Immature natural killer cell (primary cell): ENCODE data around the gene SEL1L3. TPM values are rescaled to one million over a fixed set of nuclear protein-coding genes. Genes with fewer than 3 reads are reported as not detected.

Source experiments
- DNase-seq, 3 donors: peaks; one replicate each; pipeline ENCODE4 v3.0.0; 2022; ENCODE audit warnings: mixed read lengths in 1 of 3
- H3K27ac Mint-ChIP-seq, 6 donors: one replicate each; pipeline ENCODE4 v1.8.0; 2020; ENCODE audit warnings: mixed read lengths in 6 of 6, mild to moderate bottlenecking in 5 of 6, inconsistent platforms in 4 of 6, moderate library complexity in 3 of 6
- H3K27me3 Mint-ChIP-seq, 3 donors: one replicate each; pipeline ENCODE4 v1.8.0; 2020 to 2021; ENCODE audit warnings: low read depth in 3 of 3, mild to moderate bottlenecking in 3 of 3, mixed read lengths in 3 of 3, moderate library complexity in 3 of 3, inconsistent platforms in 1 of 3
- H3K36me3 Mint-ChIP-seq, 3 donors: one replicate each; pipeline ENCODE4 v1.8.0; 2020; ENCODE audit warnings: mixed read lengths in 3 of 3, inconsistent platforms in 2 of 3, mild to moderate bottlenecking in 2 of 3
- H3K4me1 Mint-ChIP-seq, 2 donors: one replicate each; pipeline ENCODE4 v1.8.0; 2020; ENCODE audit warnings: inconsistent platforms in 2 of 2, mild to moderate bottlenecking in 2 of 2, mixed read lengths in 2 of 2, moderate library complexity in 1 of 2
- H3K4me3 Mint-ChIP-seq, 5 donors: one replicate each; pipeline ENCODE4 v1.8.0; 2020; ENCODE audit warnings: mild to moderate bottlenecking in 5 of 5, mixed read lengths in 5 of 5, inconsistent platforms in 3 of 5, moderate library complexity in 3 of 5
- H3K9me3 Mint-ChIP-seq, 6 donors: one replicate each; pipeline ENCODE4 v1.8.0; 2020; ENCODE audit warnings: mild to moderate bottlenecking in 6 of 6, mixed read lengths in 6 of 6, inconsistent platforms in 4 of 6, moderate library complexity in 3 of 6
- polyA plus RNA-seq, 3 donors: library from polyadenylated mRNA; unstranded; fragments of 300-500 nt; fragmentation: Illumina TruSeq; gene quantifications; one replicate each; pipeline ENCODE4 v1.2.3, GENCODE V29; 2021

Gene SEL1L3
- polyA plus RNA-seq, 3 donors from 2014 or later, result 17.1 to 58.8 (median 22.1) TPM

DNA sequence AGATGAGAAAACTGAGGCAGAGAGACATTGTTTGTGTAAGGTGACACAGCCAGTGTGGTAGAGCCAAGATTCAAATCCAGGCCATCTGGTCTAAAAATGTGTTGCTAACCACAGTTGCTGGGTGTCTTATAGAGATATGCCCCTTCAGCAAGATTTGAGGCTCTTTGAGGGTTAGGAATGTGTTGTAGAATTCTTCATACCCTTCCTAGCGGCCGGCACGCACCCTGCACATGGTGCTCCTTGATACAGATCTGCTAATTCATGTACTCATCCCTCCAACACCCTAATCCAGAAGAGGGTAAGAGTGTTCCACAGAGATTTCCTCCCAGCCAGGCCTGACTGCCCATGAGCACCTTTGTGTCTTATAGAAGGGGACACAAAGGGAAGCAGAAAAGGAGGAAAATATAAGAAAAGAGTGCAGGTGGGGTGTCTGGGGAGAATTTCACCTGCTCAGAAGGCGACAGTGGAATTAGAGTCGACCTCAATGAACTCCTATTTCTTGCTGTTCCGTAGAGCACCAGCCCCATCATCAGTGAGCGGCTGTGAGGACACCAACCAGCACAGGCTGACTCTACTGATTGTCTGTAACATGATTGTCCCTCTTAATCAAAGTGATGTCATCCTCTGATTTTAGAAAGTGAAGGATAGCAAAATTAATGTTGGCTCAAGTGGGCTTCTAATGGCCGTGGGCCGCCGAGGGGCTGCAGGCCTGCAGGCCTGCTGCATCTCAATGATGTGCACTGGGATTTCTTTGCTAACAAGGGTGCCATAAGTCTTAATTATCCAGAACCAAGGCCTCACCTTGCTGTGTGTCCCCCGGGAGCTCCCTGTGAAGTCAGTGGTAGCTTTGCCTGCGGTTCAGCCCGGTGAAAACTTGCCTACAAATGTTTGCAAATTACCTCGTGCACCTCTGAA, 27.1 kb upstream of the SEL1L3 start:
- Mint-ChIP-seq H3K27me3 (peaks cover 0 to 3% (median 0%) of the 10 kb centered on the region in 3 donors), H3K4me1 (no peaks in the 10 kb centered on the region), H3K4me3 (no peak overlapping the region), H3K27ac (no peak overlapping the region), H3K9me3 (no peaks in the 10 kb centered on the region), H3K36me3 (no peaks in the 10 kb centered on the region)
- DNase-seq, result no peak

DNA sequence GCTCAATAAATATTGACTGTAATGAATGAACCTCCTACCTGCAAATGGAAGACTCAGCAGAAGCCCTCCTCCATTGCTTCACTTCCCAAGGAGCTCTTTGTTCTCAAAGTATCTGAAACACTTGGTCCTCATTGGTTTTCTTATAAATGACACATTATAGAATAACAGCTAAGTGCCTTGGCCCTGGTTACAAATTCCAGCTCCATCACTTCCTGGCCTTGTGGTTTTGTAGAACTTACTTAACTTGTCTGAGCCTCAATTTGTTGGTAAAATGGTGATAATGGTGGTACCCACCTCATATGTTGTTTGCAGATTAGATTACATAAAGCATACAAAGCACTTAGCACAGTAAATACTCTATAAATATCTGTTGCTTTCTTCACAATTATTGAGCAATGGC, 26.0 kb upstream of the SEL1L3 start:
- no peak overlapping the region for H3K27ac Mint-ChIP-seq
- H3K4me3 Mint-ChIP-seq, result no peak overlapping the region
- H3K4me1 Mint-ChIP-seq, result no peaks in the 10 kb centered on the region
- H3K36me3 Mint-ChIP-seq, result no peaks in the 10 kb centered on the region
- DNase-seq, result no peak
- H3K27me3 Mint-ChIP-seq, result peaks cover 0 to 5% (median 4%) of the 10 kb centered on the region in 3 donors
- H3K9me3 Mint-ChIP-seq, result no peaks in the 10 kb centered on the region

DNA sequence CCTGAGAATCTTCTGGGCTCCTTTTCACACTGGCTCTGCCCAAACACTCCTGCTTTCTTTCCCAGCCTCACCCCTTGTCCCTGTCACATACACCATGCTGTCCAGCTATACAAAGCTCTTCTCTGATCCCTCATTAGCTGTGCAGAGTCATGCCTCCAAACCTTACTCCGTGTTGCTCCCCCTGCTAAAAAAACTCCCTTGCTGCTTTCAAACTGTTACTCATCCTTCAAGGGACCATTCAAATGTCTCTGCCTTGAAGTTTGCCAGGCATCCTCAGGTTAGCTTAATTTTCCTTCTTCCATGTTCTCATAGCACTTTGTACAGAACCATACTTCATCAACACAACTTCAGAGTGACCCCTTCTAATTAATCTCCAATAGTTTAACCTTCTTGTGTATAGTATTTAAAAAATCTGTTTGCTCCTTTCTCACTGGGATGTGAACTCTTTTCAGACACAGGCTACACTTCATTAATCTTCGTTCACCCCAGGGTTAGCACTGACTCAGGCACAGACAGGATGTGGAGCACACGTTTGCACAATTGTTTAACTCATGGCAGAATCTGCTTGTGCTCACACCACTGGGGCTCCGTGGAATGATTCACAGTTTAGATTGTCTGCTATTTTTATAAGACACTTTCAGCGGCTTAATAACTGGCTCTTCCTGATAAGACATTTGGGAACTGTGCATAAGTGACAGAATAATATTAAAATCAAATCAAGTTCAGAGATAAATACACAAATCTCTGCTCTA, 21.4 kb upstream of the SEL1L3 start:
- no peak for DNase-seq
- Mint-ChIP-seq H3K36me3 (no peaks in the 10 kb centered on the region), H3K4me1 (no peaks in the 10 kb centered on the region), H3K4me3 (no peak overlapping the region), H3K27ac (no peak overlapping the region), H3K9me3 (no peaks in the 10 kb centered on the region), H3K27me3 (peaks cover 4 to 13% (median 4%) of the 10 kb centered on the region in 3 donors)

DNA sequence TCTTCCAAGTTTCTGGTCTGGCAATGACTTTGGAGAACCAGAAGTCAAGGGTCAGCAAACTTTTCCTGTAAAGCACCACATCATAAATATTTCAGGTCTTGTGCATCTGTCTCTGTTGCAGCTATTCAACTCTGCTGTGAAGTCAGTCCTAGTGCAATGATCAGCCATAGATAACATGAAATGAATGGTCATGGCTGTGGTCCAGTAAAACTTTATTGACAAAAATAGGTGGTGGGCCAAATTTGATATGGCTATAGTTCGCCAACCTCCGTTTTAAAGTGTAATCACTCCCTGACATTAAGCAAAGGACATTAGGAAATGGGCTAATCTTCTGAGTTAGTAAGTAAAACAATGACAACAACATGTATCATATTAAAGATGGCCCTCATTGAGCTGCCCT, 20.8 kb upstream of the SEL1L3 start:
- Mint-ChIP-seq H3K4me1 (no peaks in the 10 kb centered on the region), H3K4me3 (no peak overlapping the region), H3K36me3 (no peaks in the 10 kb centered on the region), H3K9me3 (no peaks in the 10 kb centered on the region), H3K27ac (no peak overlapping the region), H3K27me3 (peaks cover 4 to 13% (median 4%) of the 10 kb centered on the region in 3 donors)
- DNase-seq, result no peak

DNA sequence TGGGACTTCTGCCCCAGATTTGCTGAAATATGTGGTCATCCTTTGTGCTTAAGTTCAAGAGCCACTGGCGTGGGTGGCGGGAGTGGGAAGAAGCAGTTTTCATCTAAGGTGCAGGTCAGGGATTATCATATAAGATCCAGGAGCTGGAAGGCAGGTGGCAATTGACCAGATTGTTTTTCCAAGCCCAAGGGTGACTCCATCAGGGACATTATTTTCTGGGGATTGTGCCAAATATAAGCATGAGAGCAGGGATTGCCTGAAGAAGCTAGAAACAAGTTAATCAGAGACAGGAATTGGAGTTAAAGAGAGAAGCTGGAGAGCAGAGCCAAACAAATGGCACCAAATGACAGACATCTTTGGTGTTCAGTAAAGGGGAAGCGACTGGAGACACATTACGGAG, 19.4 kb upstream of the SEL1L3 start:
- Mint-ChIP-seq H3K27me3 (peaks cover 4 to 13% (median 4%) of the 10 kb centered on the region in 3 donors), H3K4me1 (no peaks in the 10 kb centered on the region), H3K27ac (no peak overlapping the region), H3K9me3 (no peaks in the 10 kb centered on the region), H3K4me3 (no peak overlapping the region), H3K36me3 (no peaks in the 10 kb centered on the region)
- DNase-seq, result no peak

DNA sequence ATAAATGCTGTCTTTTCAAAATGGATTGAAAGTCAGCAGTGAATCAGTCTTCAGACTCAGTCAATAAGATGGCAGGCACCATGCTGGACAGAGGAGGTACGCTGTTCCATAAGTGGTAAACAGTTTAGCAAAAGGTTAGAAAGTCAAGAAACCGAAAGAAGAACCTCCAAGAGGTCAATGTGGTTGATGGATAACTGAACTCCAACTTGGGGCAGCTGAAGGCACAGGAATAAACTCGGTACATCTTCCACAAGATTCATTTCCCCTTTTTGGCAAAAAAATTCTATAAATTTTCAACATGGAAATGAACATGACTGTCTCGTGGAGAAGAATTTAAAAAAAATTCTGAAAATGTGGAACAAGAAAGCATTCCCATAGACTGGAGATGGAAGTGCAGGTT, 18.4 kb upstream of the SEL1L3 start:
- Mint-ChIP-seq H3K27ac (no peak overlapping the region), H3K4me1 (no peaks in the 10 kb centered on the region), H3K27me3 (peaks cover 4 to 13% (median 4%) of the 10 kb centered on the region in 3 donors), H3K9me3 (peaks cover 0 to 3% (median 0%) of the 10 kb centered on the region in 6 donors), H3K36me3 (no peaks in the 10 kb centered on the region), H3K4me3 (no peak overlapping the region)
- DNase-seq, result no peak

- Mint-ChIP-seq H3K27ac (no peak overlapping the region), H3K4me1 (no peaks in the 10 kb centered on the region), H3K27me3 (peaks cover 4 to 15% (median 4%) of the 10 kb centered on the region in 3 donors), H3K9me3 (peaks cover 0 to 3% (median 0%) of the 10 kb centered on the region in 6 donors), H3K4me3 (no peak overlapping the region), H3K36me3 (no peaks in the 10 kb centered on the region)
- no peak for DNase-seq
Measured at GRCh38 chr4:25879991-25880651, 17.3 kb upstream of the SEL1L3 start.

DNA sequence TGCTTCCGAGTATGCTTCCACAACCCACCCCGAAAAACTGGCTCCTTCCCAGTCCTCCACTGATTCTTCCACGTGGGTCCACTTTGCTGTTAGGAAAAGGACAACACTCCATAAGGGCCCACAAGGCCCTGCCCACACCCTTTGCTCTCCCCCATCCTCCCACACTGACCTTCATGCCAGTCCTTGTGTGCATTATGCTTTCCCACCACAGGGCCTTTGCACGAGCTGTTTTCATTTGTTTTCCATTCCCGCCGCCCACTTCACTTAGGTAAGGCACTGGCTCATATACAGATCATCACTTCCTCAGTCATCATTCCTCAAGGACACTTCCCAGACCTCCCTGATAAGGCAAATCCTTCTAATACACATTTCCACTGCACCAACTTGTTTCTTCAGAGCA, 16.8 kb upstream of the SEL1L3 start:
- Mint-ChIP-seq H3K27ac (no peak overlapping the region), H3K4me1 (no peaks in the 10 kb centered on the region), H3K36me3 (no peaks in the 10 kb centered on the region), H3K9me3 (peaks cover 0 to 3% (median 0%) of the 10 kb centered on the region in 6 donors), H3K4me3 (no peak overlapping the region), H3K27me3 (peaks cover 4 to 17% (median 4%) of the 10 kb centered on the region in 3 donors)
- DNase-seq, result no peak

GRCh38 chr4:25879091-25879584, 16.4 kb upstream of the SEL1L3 start:
- Mint-ChIP-seq H3K36me3 (no peaks in the 10 kb centered on the region), H3K4me3 (no peak overlapping the region), H3K4me1 (no peaks in the 10 kb centered on the region), H3K27ac (no peak overlapping the region), H3K27me3 (peaks cover 3 to 14% (median 4%) of the 10 kb centered on the region in 3 donors), H3K9me3 (peaks cover 0 to 3% (median 0%) of the 10 kb centered on the region in 6 donors)
- no peak for DNase-seq

GRCh38 chr4:25878676-25879075, 15.9 kb upstream of the SEL1L3 start:
- H3K4me3 Mint-ChIP-seq, result no peak overlapping the region
- no peaks in the 10 kb centered on the region for H3K36me3 Mint-ChIP-seq
- H3K27ac Mint-ChIP-seq, result no peak overlapping the region
- no peak for DNase-seq
- peaks cover 0 to 3% (median 0%) of the 10 kb centered on the region in 6 donors for H3K9me3 Mint-ChIP-seq
- no peaks in the 10 kb centered on the region for H3K4me1 Mint-ChIP-seq
- H3K27me3 Mint-ChIP-seq, result peaks cover 2 to 12% (median 4%) of the 10 kb centered on the region in 3 donors

- no peak for DNase-seq
- peaks cover 0 to 7% (median under 1%) of the 10 kb centered on the region in 3 donors for H3K27me3 Mint-ChIP-seq
- H3K36me3 Mint-ChIP-seq, result no peaks in the 10 kb centered on the region
- H3K27ac Mint-ChIP-seq, result no peak overlapping the region
- H3K9me3 Mint-ChIP-seq, result peaks cover 0 to 3% (median 0%) of the 10 kb centered on the region in 6 donors
- no peaks in the 10 kb centered on the region for H3K4me1 Mint-ChIP-seq
- H3K4me3 Mint-ChIP-seq, result no peak overlapping the region
Measured at GRCh38 chr4:25875281-25875745, 12.5 kb upstream of the SEL1L3 start.

DNA sequence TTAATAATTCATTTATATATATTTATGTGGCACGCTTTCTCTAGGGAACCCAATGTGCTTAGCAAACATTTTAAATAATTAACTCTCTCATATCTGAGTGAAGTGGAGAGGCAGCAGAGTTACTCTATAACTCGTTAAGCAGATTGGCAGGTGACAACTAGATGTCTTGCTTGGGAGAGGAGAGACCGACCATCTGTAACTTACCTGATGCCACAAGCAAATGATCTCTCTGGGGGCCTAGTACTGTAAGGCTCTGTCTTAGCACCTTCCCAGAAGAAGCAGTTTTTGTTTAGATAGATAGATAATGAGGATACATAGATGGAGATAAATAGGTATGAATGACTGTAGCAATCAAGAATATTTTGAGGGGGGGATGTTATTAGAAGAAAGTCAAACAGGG, 11.9 kb upstream of the SEL1L3 start:
- peaks cover 0 to 6% (median 0%) of the 10 kb centered on the region in 3 donors for H3K27me3 Mint-ChIP-seq
- H3K27ac Mint-ChIP-seq, result no peak overlapping the region
- no peak for DNase-seq
- H3K36me3 Mint-ChIP-seq, result no peaks in the 10 kb centered on the region
- H3K9me3 Mint-ChIP-seq, result peaks cover 0 to 3% (median 0%) of the 10 kb centered on the region in 6 donors
- no peak overlapping the region for H3K4me3 Mint-ChIP-seq
- no peaks in the 10 kb centered on the region for H3K4me1 Mint-ChIP-seq

GRCh38 chr4:25873632-25874129, 10.9 kb upstream of the SEL1L3 start:
- no peak overlapping the region for H3K4me3 Mint-ChIP-seq
- H3K36me3 Mint-ChIP-seq, result no peaks in the 10 kb centered on the region
- H3K9me3 Mint-ChIP-seq, result peaks cover 0 to 3% (median 0%) of the 10 kb centered on the region in 6 donors
- no peak for DNase-seq
- no peak overlapping the region for H3K27ac Mint-ChIP-seq
- H3K4me1 Mint-ChIP-seq, result no peaks in the 10 kb centered on the region
- H3K27me3 Mint-ChIP-seq, result peaks cover 0 to 4% (median 0%) of the 10 kb centered on the region in 3 donors
